H1 (cell line): ENCODE results near the gene ZSCAN10. TPM values are rescaled to one million over a fixed set of nuclear protein-coding genes. Genes with fewer than 3 reads are reported as not detected.

Experiments
- CTCF ChIA-PET: fragments of 300-600 bp; sonication (Branson Sonifier 250); formaldehyde crosslinking; loops from one replicate; lab custom pipeline; 2021; ENCODE audit not compliant: partially characterized antibody; lab: Charles Lee
- POLR2A ChIA-PET: fragments of 300-600 bp; sonication (Branson Sonifier 250); formaldehyde crosslinking; loops from one replicate; lab custom pipeline; 2021; ENCODE audit warnings: inconsistent platforms; ENCODE audit not compliant: partially characterized antibody; lab: Charles Lee
- DNase-seq, 2 experiments: peaks; one replicate each; pipeline versions ENCODE4 v3.0.0 to v3.0.0-alpha.2; 2010 to 2022; ENCODE audit warnings: low spot score in 2 of 2, low read depth in 1 of 2, mixed read lengths in 1 of 2
- FAIRE-seq: peaks from 2 replicates; lab custom pipeline; 2011; peaks lifted over from hg19 to GRCh38; lab: Jason Lieb, UNC
- H2AFZ ChIP-seq: 2 replicates; pipeline ENCODE4 v1.8.1; 2012; ENCODE audit warnings: low read length, inconsistent platforms
- H2AK5ac ChIP-seq: 2 replicates; pipeline ENCODE4 v1.6.1; 2013; ENCODE audit warnings: low read depth, low read length
- H2BK120ac ChIP-seq: replicated peaks from 2 replicates; pipeline ENCODE3; 2013; ENCODE audit warnings: low read depth, low read length, inconsistent platforms
- H2BK12ac ChIP-seq: 2 replicates; pipeline ENCODE4 v1.6.1; 2013; ENCODE audit warnings: low read depth, low read length
- H2BK15ac ChIP-seq: 2 replicates; pipeline ENCODE4 v1.6.1; 2013; ENCODE audit warnings: low read length
- H2BK20ac ChIP-seq: 2 replicates; pipeline ENCODE4 v1.6.1; 2013; ENCODE audit warnings: low read length
- H2BK5ac ChIP-seq: 2 replicates; pipeline ENCODE4 v1.6.1; 2013; ENCODE audit warnings: low read depth, low read length
- H3K14ac ChIP-seq: 2 replicates; pipeline ENCODE4 v1.6.1; 2013; ENCODE audit warnings: inconsistent platforms; ENCODE audit not compliant: insufficient read length
- H3K18ac ChIP-seq: 2 replicates; pipeline ENCODE4 v1.6.1; 2013; ENCODE audit warnings: low read length; ENCODE audit errors: extremely low read depth
- H3K23ac ChIP-seq: 2 replicates; pipeline ENCODE4 v1.6.1; 2013; ENCODE audit warnings: inconsistent platforms; ENCODE audit not compliant: insufficient read length
- H3K23me2 ChIP-seq: 2 replicates; pipeline ENCODE4 v1.6.1; 2013; ENCODE audit warnings: low read depth, low read length
- H3K27ac ChIP-seq: 2 replicates; pipeline ENCODE4 v1.6.1; 2011; ENCODE audit warnings: low read depth, low read length, inconsistent platforms
- H3K27me3 ChIP-seq, 4 experiments: replicated peaks in 1 of 4; 1 replicate in 1 of 4; 2 replicates in 3 of 4; pipeline versions ENCODE4 v1.6.1 to v1.8.1; 2011 to 2013; ENCODE audit warnings: low read length in 3 of 4, mild to moderate bottlenecking in 3 of 4, inconsistent platforms in 2 of 4, mixed read lengths in 2 of 4, moderate library complexity in 1 of 4; ENCODE audit not compliant: control insufficient read depth in 3 of 4, insufficient read depth in 3 of 4; ENCODE audit errors: extremely low read depth in 1 of 4
- H3K36me3 ChIP-seq, 4 experiments: 2 replicates each; pipeline versions ENCODE4 v1.6.1 to v1.8.1; 2011 to 2013; ENCODE audit warnings: mild to moderate bottlenecking in 4 of 4, low read length in 3 of 4, moderate library complexity in 2 of 4, control low read depth in 1 of 4, inconsistent platforms in 1 of 4; ENCODE audit not compliant: insufficient read depth in 4 of 4, control insufficient read depth in 2 of 4
- H3K4ac ChIP-seq: replicated peaks from 2 replicates; pipeline ENCODE3; 2013; ENCODE audit warnings: low read length, low read depth, mixed read lengths, inconsistent platforms; ENCODE audit not compliant: insufficient read length
- H3K4me1 ChIP-seq, 4 experiments: replicated peaks in 1 of 4; 1 replicate in 1 of 4; 2 replicates in 3 of 4; pipeline versions ENCODE4 v1.6.1 to v1.8.1; 2011 to 2013; ENCODE audit warnings: low read length in 3 of 4, inconsistent platforms in 2 of 4, mixed read lengths in 1 of 4; ENCODE audit not compliant: insufficient read depth in 4 of 4, control insufficient read depth in 3 of 4
- H3K4me2 ChIP-seq, 2 experiments: 2 replicates each; pipeline versions ENCODE4 v1.6.1 to v1.8.1; 2011 to 2013; ENCODE audit warnings: low read depth in 2 of 2, low read length in 2 of 2, control low read depth in 1 of 2, inconsistent platforms in 1 of 2, mild to moderate bottlenecking in 1 of 2; ENCODE audit not compliant: insufficient read depth in 1 of 2
- H3K4me3 ChIP-seq, 4 experiments: fragments of 200-600, 300-600 bp in 1 of 4; sonication (generic), shearing (Covaris generic), sonication (Bioruptor Twin) in 1 of 4; 2 replicates each; pipeline versions ENCODE4 v1.5.1 to v1.8.1; 2011 to 2016; ENCODE audit warnings: low read length in 4 of 4, low read depth in 3 of 4, control low read depth in 2 of 4, inconsistent platforms in 2 of 4, mild to moderate bottlenecking in 2 of 4, mixed read lengths in 1 of 4, moderate library complexity in 1 of 4; ENCODE audit not compliant: insufficient read depth in 2 of 4; ENCODE audit errors: extremely low read depth in 1 of 4
- H3K56ac ChIP-seq: replicated peaks from 2 replicates; pipeline ENCODE3; 2013; ENCODE audit warnings: low read depth, mild to moderate bottlenecking, mixed read lengths, low read length, inconsistent platforms; ENCODE audit not compliant: insufficient read length
- H3K79me1 ChIP-seq: 2 replicates; pipeline ENCODE4 v1.6.1; 2013; ENCODE audit warnings: low read depth, low read length, control low read depth
- H3K79me2 ChIP-seq, 2 experiments: 2 replicates each; pipeline versions ENCODE4 v1.6.1 to v1.8.1; 2012 to 2013; ENCODE audit warnings: low read length in 2 of 2, mild to moderate bottlenecking in 2 of 2, inconsistent platforms in 1 of 2; ENCODE audit not compliant: insufficient read depth in 2 of 2, control insufficient read depth in 1 of 2
- H3K9ac ChIP-seq, 4 experiments: replicated peaks in 1 of 4; 1 replicate in 1 of 4; 2 replicates in 3 of 4; pipeline versions ENCODE4 v1.6.1 to v1.8.1; 2011 to 2013; ENCODE audit warnings: low read depth in 3 of 4, low read length in 3 of 4, control low read depth in 2 of 4, mild to moderate bottlenecking in 2 of 4, moderate library complexity in 2 of 4, inconsistent platforms in 1 of 4; ENCODE audit errors: extremely low read depth in 1 of 4
- H3K9me3 ChIP-seq, 2 experiments: 2 replicates each; pipeline versions ENCODE4 v1.6.1 to v1.8.1; 2012 to 2013; ENCODE audit warnings: mild to moderate bottlenecking in 2 of 2, moderate library complexity in 2 of 2, control low read depth in 1 of 2, inconsistent platforms in 1 of 2, low read depth in 1 of 2, low read length in 1 of 2, mixed read lengths in 1 of 2; ENCODE audit not compliant: insufficient read depth in 2 of 2
- H4K20me1 ChIP-seq, 2 experiments: replicated peaks in 1 of 2; 2 replicates each; pipeline versions ENCODE3 to v1.8.1; 2011 to 2013; ENCODE audit warnings: inconsistent platforms in 2 of 2, low read length in 2 of 2, mild to moderate bottlenecking in 1 of 2; ENCODE audit not compliant: insufficient read depth in 2 of 2, control insufficient read depth in 1 of 2
- H4K5ac ChIP-seq: 2 replicates; pipeline ENCODE4 v1.6.1; 2013; ENCODE audit warnings: low read length, low read depth, mixed read lengths, inconsistent platforms; ENCODE audit not compliant: insufficient read length
- H4K8ac ChIP-seq: 2 replicates; pipeline ENCODE4 v1.8.0; 2013; ENCODE audit warnings: mild to moderate bottlenecking, moderate library complexity, low read length, inconsistent platforms; ENCODE audit not compliant: insufficient read depth; ENCODE audit errors: extremely low read depth
- H4K91ac ChIP-seq: replicated peaks from 2 replicates; pipeline ENCODE3; 2013; ENCODE audit warnings: low read length, mixed read lengths, inconsistent platforms; ENCODE audit not compliant: insufficient read length
- BRCA1 ChIP-seq: IDR thresholded peaks from 2 replicates; pipeline ENCODE4 v1.6.1; 2012; ENCODE audit warnings: low read depth, low read length, improper control_type of control experiment
- CTBP2 ChIP-seq: IDR thresholded peaks from 2 replicates; pipeline ENCODE4 v1.7.0; 2011; ENCODE audit warnings: borderline replicate concordance, mild to moderate bottlenecking, moderate library complexity, mixed read lengths, low read length; ENCODE audit not compliant: insufficient read depth, insufficient read length
- NANOG ChIP-seq: IDR thresholded peaks from 2 replicates; pipeline ENCODE4 v1.6.1; 2011; ENCODE audit warnings: low read length, low read depth, mild to moderate bottlenecking, inconsistent platforms; ENCODE audit not compliant: insufficient read depth, poor library complexity, severe bottlenecking
- POLR2A ChIP-seq, 2 experiments: IDR thresholded peaks; 1 replicate in 1 of 2; 2 replicates in 1 of 2; pipeline ENCODE4 v1.6.1; 2011; ENCODE audit warnings: low read depth in 2 of 2, low read length in 2 of 2, mild to moderate bottlenecking in 2 of 2; ENCODE audit errors: control extremely low read depth in 1 of 2
- POLR2AphosphoS5 ChIP-seq: IDR thresholded peaks from 2 replicates; pipeline ENCODE4 v1.6.1; 2011; ENCODE audit warnings: low read depth, low read length
- RNF2 ChIP-seq: fragments of 200-900, 300-1000 bp; sonication (generic); IDR thresholded peaks from 2 replicates; pipeline ENCODE4 v1.7.1; 2016; ENCODE audit warnings: borderline replicate concordance, low read depth, mild to moderate bottlenecking, antibody characterized with exemption, low read length; ENCODE audit not compliant: poor library complexity, severe bottlenecking; ENCODE audit errors: missing control alignments
- SIX5 ChIP-seq: IDR thresholded peaks from 2 replicates; pipeline ENCODE4 v1.6.1; 2011; ENCODE audit warnings: mild to moderate bottlenecking, low read depth, low read length
- YY1 ChIP-seq: IDR thresholded peaks from 2 replicates; pipeline ENCODE4 v1.6.1; 2011; ENCODE audit warnings: low read depth, mild to moderate bottlenecking, low read length
- WGBS, 2 experiments: shearing (Covaris generic) in 1 of 2; methylation state at CpG; one replicate each; pipeline versions ENCODE4 v1.1.6 to v1.1.7; 2013 to 2015; ENCODE audit warnings: low lambda C conversion rate in 2 of 2, mixed read lengths in 2 of 2, inconsistent platforms in 1 of 2, low coverage in 1 of 2, missing lambda C conversion rate in 1 of 2; ENCODE audit not compliant: insufficient replicate concordance in 2 of 2, insufficient coverage in 1 of 2, insufficient read length in 1 of 2; ENCODE audit errors: extremely low coverage in 1 of 2, missing lambda C conversion rate in 1 of 2; 5-methylcytosine and 5-hydroxymethylcytosine counted together
- polyA plus RNA-seq, 7 experiments: library from polyadenylated mRNA; depleted of rRNA in 3 of 7; stranded (reverse) in 5 of 7; unstranded in 2 of 7; fragments of >200 nt in 5 of 7; fragments of 200-250 nt in 2 of 7; gene quantifications; 1 replicate in 5 of 7; 2 replicates in 1 of 7; 4 replicates in 1 of 7; pipeline versions ENCODE4 v1.2.1 to v1.2.3, GENCODE V29; 2011 to 2013; ENCODE audit warnings: missing spikeins in 2 of 7, mixed read lengths in 2 of 7
- total RNA-seq: library from RNA; stranded (reverse); fragmentation: NEBNext Ultra II Directional; extraction: Animal tissue kit (Norgen Biotek cat#: 25700); gene quantifications from 2 replicates; pipeline ENCODE4 v1.2.1, GENCODE V29; 2021

ZSCAN10 gene
- total and polyA plus RNA-seq, 2 of the 8 experiments (the other 6 are each of a cell fraction or from before 2014, with no cell fraction given) = 209 to 314 TPM

DNA sequence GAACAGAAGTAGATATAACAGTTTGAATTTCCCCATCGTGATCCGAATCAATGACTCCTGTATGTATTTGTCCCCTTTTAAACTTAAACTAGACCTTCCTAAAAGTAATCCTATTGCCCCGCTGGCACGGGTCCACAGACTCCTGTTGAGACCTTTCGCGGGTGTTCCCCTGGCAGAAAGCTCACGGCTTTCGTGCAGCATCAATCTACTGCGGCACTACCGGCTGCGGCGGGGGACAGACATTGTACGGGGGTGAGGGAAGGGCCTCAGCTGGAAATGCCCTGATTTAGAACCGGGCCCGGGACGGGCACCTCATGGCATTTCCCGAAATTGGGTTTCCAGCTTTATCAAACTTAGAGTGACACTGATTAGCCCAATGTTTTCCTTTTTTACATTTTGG lies 19.1 kb downstream of the ZSCAN10 start:
- POLR2A ChIA-PET = interaction anchor here (0.7 to 1.6 kb wide), 10 partner anchors 8 to 92 kb away, joined by 3 to 16 read pairs (median 4); partner anchors contain the start of gene ZSCAN10
- Histone ChIP-seq H3K4ac (no peak overlapping the region), H3K23ac (no peak overlapping the region), H4K8ac (no peak overlapping the region), H2BK5ac (no peak overlapping the region), H3K56ac (no peak overlapping the region), H3K36me3 (no peaks in the 10 kb centered on the region), H3K27me3 (no peaks in the 10 kb centered on the region), H4K20me1 (no peaks in the 10 kb centered on the region), H3K4me3 (no peak overlapping the region), H3K9ac (no peak overlapping the region), H3K9me3 (no peaks in the 10 kb centered on the region), H3K27ac (no peak overlapping the region), H2BK20ac (no peak overlapping the region), H2BK120ac (no peak overlapping the region), H3K14ac (no peak overlapping the region), H3K4me1 (no peaks in the 10 kb centered on the region; a peak in 2 of 7 replicates), H2AFZ (no peak overlapping the region), H4K5ac (no peak overlapping the region), H2BK12ac (no peak overlapping the region), H3K23me2 (no peaks in the 10 kb centered on the region), H2AK5ac (no peak overlapping the region), H2BK15ac (no peak overlapping the region), H3K4me2 (no peak overlapping the region), H3K79me1 (no peaks in the 10 kb centered on the region), H3K79me2 (no peaks in the 10 kb centered on the region), H4K91ac (no peak overlapping the region), H3K18ac (no peak overlapping the region)
- no peak for FAIRE-seq
- WGBS, 2 experiments = 93% methylated on average over 17 of the region's 17 CpGs; no CpG with 5 or more reads in 1 of the 2 experiments
- no peak for DNase-seq
- CTCF ChIA-PET = interaction anchor here (0.7 to 1.9 kb wide), 9 partner anchors 9 to 70 kb away, joined by 3 to 10 read pairs (median 4); no protein-coding TSS in a partner anchor
- TF ChIP-seq RNF2 (no peak), POLR2A (IDR thresholded peaks at IDR 0.05; ENCODE audit: control extremely low read depth in 1 of 2, low read depth in 2 of 2, low read length in 2 of 2) (no peak), SIX5 (no peak), YY1 (no peak), CTBP2 (no peak), BRCA1 (no peak), POLR2AphosphoS5 (no peak), NANOG (no peak)
